Loucy (cell line): Measurements from ENCODE around the gene EXOC7.

ENCODE experiments used
- H2AFZ ChIP-seq: fragments of 200-600 bp; sonication (generic); 2 replicates; pipeline ENCODE4 v1.6.0; 2016; ENCODE audit warnings: antibody characterized with exemption, mild to moderate bottlenecking, low read length, moderate library complexity
- H3F3A ChIP-seq: fragments of 200-600 bp; 2 replicates; pipeline ENCODE4 v1.6.0; 2016; ENCODE audit warnings: antibody characterized with exemption, low read depth, mild to moderate bottlenecking
- H3K27me3 ChIP-seq: fragments of 200-600 bp; sonication (generic); 2 replicates; pipeline ENCODE4 v1.6.1; 2014; ENCODE audit warnings: low read length, mild to moderate bottlenecking; ENCODE audit not compliant: insufficient read depth, poor library complexity, severe bottlenecking
- H3K36me3 ChIP-seq: fragments of 200-600 bp; sonication (generic); 2 replicates; pipeline ENCODE4 v1.6.1; 2016; ENCODE audit warnings: low read length; ENCODE audit not compliant: insufficient read depth
- H3K4me1 ChIP-seq: fragments of 200-600 bp; sonication (generic); 2 replicates; pipeline ENCODE4 v1.5.1; 2014; ENCODE audit warnings: low read length, mild to moderate bottlenecking; ENCODE audit not compliant: insufficient read depth, poor library complexity, severe bottlenecking
- H3K4me2 ChIP-seq: fragments of 200-600 bp; sonication (generic); 2 replicates; pipeline ENCODE4 v1.6.0; 2014; ENCODE audit warnings: antibody characterized with exemption, low read length, low read depth, mild to moderate bottlenecking; ENCODE audit not compliant: poor library complexity, severe bottlenecking
- H3K4me3 ChIP-seq: fragments of 200-600 bp; sonication (generic); 2 replicates; pipeline ENCODE4 v1.5.1; 2014; ENCODE audit warnings: low read length, mild to moderate bottlenecking, mixed read lengths; ENCODE audit not compliant: poor library complexity, severe bottlenecking
- H3K79me2 ChIP-seq: fragments of 200-600 bp; sonication (generic); 2 replicates; pipeline ENCODE4 v1.6.1; 2014; ENCODE audit warnings: low read length; ENCODE audit not compliant: insufficient read depth
- H3K9ac ChIP-seq: fragments of 200-600 bp; sonication (generic); 2 replicates; pipeline ENCODE4 v1.6.0; 2014; ENCODE audit warnings: mild to moderate bottlenecking, low read depth, low read length, moderate library complexity; ENCODE audit not compliant: poor library complexity, severe bottlenecking
- H3K9me2 ChIP-seq: fragments of 200-600 bp; sonication (generic); replicated peaks from 2 replicates; pipeline ENCODE4 v1.6.1; 2016; ENCODE audit warnings: low read depth, low read length, mixed read lengths
- H3K9me3 ChIP-seq: fragments of 200-600 bp; sonication (generic); 2 replicates; pipeline ENCODE4 v1.6.1; 2014; ENCODE audit warnings: mild to moderate bottlenecking, antibody characterized with exemption, low read length, low read depth; ENCODE audit not compliant: insufficient read depth
- H4K20me1 ChIP-seq: fragments of 200-600 bp; sonication (generic); 2 replicates; pipeline ENCODE4 v1.6.0; 2014; ENCODE audit warnings: antibody characterized with exemption, low read length, mild to moderate bottlenecking; ENCODE audit not compliant: insufficient read depth, poor library complexity, severe bottlenecking
- EZH2phosphoT487 ChIP-seq: fragments of 200-600 bp; IDR thresholded peaks from 2 replicates; pipeline ENCODE4 v1.6.1; 2018; ENCODE audit warnings: antibody characterized with exemption, mild to moderate bottlenecking, moderate library complexity, borderline replicate concordance
- TF ChIP-seq, protein P1 (sequence below): fragments of 200-600 bp; sonication (generic); conservative IDR thresholded peaks from 2 replicates; pipeline ENCODE4 v1.5.1; 2014; ENCODE audit warnings: mild to moderate bottlenecking, antibody characterized with exemption, low read length

Gene EXOC7

DNA sequence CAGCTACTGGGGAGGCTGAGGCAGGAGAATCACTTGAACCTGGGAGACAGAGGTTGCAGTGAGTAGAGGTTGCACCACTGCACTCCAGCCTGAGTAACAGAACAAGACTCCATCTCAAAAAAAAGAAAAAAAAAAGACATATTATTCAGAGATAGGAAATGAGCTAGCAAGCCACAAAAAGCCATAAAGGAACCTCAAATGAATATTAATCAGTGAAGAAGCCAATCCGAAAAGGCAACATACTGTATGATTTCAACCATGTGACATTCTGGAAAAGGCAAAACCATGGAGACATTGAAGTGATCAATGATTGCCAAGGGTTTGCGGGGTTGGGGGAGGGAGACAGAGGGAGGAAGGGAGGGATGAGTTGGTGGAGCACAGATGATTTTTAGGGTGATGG lies 8.4 kb upstream of the EXOC7 start:
- no peaks in the 10 kb centered on the region for H3K79me2 ChIP-seq
- no peaks in the 10 kb centered on the region for H3K9me2 ChIP-seq
- no peaks in the 10 kb centered on the region for H3K27me3 ChIP-seq
- peak overlapping the region; percentile 51; the same call in 1 of the 2 replicates for H2AFZ ChIP-seq
- H3F3A ChIP-seq = no peaks in the 10 kb centered on the region
- TF ChIP-seq EZH2phosphoT487 = no peak
- TF ChIP-seq, protein P1, sequence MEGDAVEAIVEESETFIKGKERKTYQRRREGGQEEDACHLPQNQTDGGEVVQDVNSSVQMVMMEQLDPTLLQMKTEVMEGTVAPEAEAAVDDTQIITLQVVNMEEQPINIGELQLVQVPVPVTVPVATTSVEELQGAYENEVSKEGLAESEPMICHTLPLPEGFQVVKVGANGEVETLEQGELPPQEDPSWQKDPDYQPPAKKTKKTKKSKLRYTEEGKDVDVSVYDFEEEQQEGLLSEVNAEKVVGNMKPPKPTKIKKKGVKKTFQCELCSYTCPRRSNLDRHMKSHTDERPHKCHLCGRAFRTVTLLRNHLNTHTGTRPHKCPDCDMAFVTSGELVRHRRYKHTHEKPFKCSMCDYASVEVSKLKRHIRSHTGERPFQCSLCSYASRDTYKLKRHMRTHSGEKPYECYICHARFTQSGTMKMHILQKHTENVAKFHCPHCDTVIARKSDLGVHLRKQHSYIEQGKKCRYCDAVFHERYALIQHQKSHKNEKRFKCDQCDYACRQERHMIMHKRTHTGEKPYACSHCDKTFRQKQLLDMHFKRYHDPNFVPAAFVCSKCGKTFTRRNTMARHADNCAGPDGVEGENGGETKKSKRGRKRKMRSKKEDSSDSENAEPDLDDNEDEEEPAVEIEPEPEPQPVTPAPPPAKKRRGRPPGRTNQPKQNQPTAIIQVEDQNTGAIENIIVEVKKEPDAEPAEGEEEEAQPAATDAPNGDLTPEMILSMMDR = no peak
- H4K20me1 ChIP-seq = no peaks in the 10 kb centered on the region
- no peaks in the 10 kb centered on the region for H3K36me3 ChIP-seq
- H3K9me3 ChIP-seq = no peaks in the 10 kb centered on the region
- no peak overlapping the region for H3K4me3 ChIP-seq
- H3K9ac ChIP-seq = no peak overlapping the region
- H3K4me1 ChIP-seq = peaks cover 8% of the 10 kb centered on the region
- H3K4me2 ChIP-seq = no peak overlapping the region

DNA sequence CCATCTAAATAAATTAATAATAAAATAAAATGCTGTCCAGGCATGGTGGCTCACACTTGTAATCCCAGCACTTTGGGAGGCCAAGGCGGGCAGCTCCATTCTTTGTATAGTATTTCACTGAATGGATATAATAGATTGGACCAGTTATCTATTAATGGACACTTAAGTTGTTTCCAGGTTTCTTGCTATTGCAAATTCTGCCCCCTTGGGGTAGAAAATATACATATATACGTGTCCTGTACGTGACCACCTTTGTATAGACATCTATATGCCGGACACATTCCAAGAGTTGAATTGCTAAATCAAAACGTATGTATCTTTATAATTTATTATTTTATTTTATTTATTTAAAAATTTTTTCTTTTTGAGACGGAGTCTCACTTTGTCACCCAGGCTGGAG lies 3.9 kb upstream of the EXOC7 start:
- Histone ChIP-seq H3F3A (no peaks in the 10 kb centered on the region), H3K79me2 (peaks cover 14% of the 10 kb centered on the region), H4K20me1 (no peaks in the 10 kb centered on the region), H3K4me3 (no peak overlapping the region), H3K36me3 (no peaks in the 10 kb centered on the region), H3K4me2 (no peak overlapping the region), H3K9me3 (no peaks in the 10 kb centered on the region), H3K9ac (no peak overlapping the region), H3K4me1 (peaks cover 16% of the 10 kb centered on the region), H3K27me3 (no peaks in the 10 kb centered on the region), H3K9me2 (no peaks in the 10 kb centered on the region), H2AFZ (no peak overlapping the region)
- TF ChIP-seq EZH2phosphoT487 = no peak
- TF ChIP-seq, protein P1 = peak; percentile 55

DNA sequence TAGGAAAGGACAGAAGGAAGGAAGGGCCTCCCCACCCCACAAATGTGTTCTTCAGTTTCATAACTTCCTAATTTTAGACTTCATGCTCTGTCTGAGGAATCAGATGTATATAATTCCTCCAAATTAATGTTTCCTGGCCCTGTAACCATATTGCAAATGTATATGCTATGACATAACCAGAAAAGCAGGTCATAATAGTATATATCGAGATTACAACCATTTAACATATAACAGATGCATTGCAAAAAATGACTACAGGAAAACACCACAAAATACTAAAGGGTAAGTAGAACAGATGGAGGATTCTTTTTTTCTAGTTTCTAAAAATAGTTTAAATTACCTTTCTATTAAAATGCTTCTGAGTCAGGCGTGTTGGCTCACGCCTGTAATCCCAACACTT lies 3.1 kb upstream of the EXOC7 start:
- H4K20me1 ChIP-seq = no peaks in the 10 kb centered on the region
- H3K4me1 ChIP-seq = peaks cover 15% of the 10 kb centered on the region
- H3K9ac ChIP-seq = no peak overlapping the region
- no peaks in the 10 kb centered on the region for H3F3A ChIP-seq
- H2AFZ ChIP-seq = no peak overlapping the region
- no peaks in the 10 kb centered on the region for H3K9me2 ChIP-seq
- no peaks in the 10 kb centered on the region for H3K27me3 ChIP-seq
- H3K9me3 ChIP-seq = no peaks in the 10 kb centered on the region
- H3K4me2 ChIP-seq = no peak overlapping the region
- H3K4me3 ChIP-seq = no peak overlapping the region
- H3K36me3 ChIP-seq = no peaks in the 10 kb centered on the region; the same call in 1 of the 2 replicates
- peaks cover 23% of the 10 kb centered on the region for H3K79me2 ChIP-seq
- TF ChIP-seq, protein P1 = no peak
- TF ChIP-seq EZH2phosphoT487 = no peak
